ENCODE results near the gene VPREB3.

The VPREB3 gene

DNA sequence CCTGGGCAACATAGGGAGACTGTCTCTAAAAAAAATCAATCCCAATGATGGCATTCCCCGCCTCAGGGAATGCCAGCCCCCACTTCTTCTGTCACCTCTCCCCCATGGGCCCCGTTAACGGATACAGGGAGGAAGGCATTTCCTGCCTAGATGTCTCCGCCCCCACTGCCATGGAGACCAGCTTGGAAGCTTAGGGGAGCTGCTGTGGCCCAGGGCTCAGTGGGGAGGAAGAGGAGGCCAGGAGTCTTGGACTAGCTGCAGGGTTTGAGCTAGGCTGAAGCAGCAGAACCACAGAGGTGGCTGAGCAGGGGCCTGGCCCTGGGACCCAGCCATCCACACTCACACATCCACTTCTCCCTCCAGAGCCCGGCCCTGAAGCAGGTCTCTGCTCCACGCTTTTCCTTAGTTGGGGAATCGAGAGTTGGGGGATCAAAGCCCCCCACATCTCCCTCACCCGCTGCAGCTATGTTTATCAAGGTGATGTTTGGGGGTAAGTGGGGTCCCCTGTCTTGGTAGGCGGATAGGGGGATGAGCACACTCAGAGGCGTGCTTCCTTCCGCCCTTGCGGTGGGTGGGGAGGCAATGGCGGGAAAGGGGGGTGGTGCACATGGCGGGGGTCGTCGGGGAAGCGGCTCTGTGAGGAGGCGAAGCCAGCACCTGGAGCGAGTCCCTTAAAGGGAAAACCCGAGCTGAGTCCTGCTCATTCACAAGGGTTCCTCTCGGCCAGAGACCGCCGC lies 8.8 kb upstream of the VPREB3 start, which contains the start of gene C22orf15 (continued):
- TF ChIP-seq, protein P1, sequence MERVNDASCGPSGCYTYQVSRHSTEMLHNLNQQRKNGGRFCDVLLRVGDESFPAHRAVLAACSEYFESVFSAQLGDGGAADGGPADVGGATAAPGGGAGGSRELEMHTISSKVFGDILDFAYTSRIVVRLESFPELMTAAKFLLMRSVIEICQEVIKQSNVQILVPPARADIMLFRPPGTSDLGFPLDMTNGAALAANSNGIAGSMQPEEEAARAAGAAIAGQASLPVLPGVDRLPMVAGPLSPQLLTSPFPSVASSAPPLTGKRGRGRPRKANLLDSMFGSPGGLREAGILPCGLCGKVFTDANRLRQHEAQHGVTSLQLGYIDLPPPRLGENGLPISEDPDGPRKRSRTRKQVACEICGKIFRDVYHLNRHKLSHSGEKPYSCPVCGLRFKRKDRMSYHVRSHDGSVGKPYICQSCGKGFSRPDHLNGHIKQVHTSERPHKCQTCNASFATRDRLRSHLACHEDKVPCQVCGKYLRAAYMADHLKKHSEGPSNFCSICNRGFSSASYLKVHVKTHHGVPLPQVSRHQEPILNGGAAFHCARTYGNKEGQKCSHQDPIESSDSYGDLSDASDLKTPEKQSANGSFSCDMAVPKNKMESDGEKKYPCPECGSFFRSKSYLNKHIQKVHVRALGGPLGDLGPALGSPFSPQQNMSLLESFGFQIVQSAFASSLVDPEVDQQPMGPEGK (CRISPR knock-in tag; IDR thresholded peaks at IDR 0.05; ENCODE audit: borderline replicate concordance): no peak

- no peak for ATAC-seq
- TF ChIP-seq RARB (CRISPR knock-in tag; IDR thresholded peaks at IDR 0.05) (no peak), BACH2 (CRISPR knock-in tag; IDR thresholded peaks at IDR 0.05; ENCODE audit: borderline replicate concordance) (no peak), OSR1 (CRISPR knock-in tag; IDR thresholded peaks at IDR 0.05) (no peak), ISL1 (CRISPR knock-in tag; IDR thresholded peaks at IDR 0.05) (no peak), ZFP30 (CRISPR knock-in tag; IDR thresholded peaks at IDR 0.05) (no peak), ZC3H10 (CRISPR knock-in tag; IDR thresholded peaks at IDR 0.05) (no peak), TSHZ2 (CRISPR knock-in tag; IDR thresholded peaks at IDR 0.05) (no peak), ZNF70 (CRISPR knock-in tag; IDR thresholded peaks at IDR 0.05) (no peak), GLIS3 (CRISPR knock-in tag; IDR thresholded peaks at IDR 0.05) (no peak), ZFP3 (CRISPR knock-in tag; IDR thresholded peaks at IDR 0.05) (no peak), ZNF565 (CRISPR knock-in tag; conservative IDR thresholded peaks at IDR 0.05; ENCODE audit: low read depth) (no peak), TCF4 (CRISPR knock-in tag; IDR thresholded peaks at IDR 0.05; ENCODE audit: borderline replicate concordance) (no peak), TOX (CRISPR knock-in tag; IDR thresholded peaks at IDR 0.05; ENCODE audit: borderline replicate concordance) (no peak), ZNF8 (CRISPR knock-in tag; IDR thresholded peaks at IDR 0.05) (no peak), POU6F1 (CRISPR knock-in tag; IDR thresholded peaks at IDR 0.05; ENCODE audit: borderline replicate concordance, low read depth) (no peak), ARNTL (CRISPR knock-in tag; IDR thresholded peaks at IDR 0.05; ENCODE audit: borderline replicate concordance, low read depth) (no peak), ESRRG (CRISPR knock-in tag; IDR thresholded peaks at IDR 0.05) (no peak), CSDC2 (CRISPR knock-in tag; IDR thresholded peaks at IDR 0.05) (no peak)
- TF ChIP-seq, protein P1 (CRISPR knock-in tag; IDR thresholded peaks at IDR 0.05; ENCODE audit: borderline replicate concordance): no peak
Measured at GRCh38 chr22:23760056-23760455, 5.8 kb upstream of the VPREB3 start.

GRCh38 chr22:23759566-23759965 lies 5.3 kb upstream of the VPREB3 start:
- TF ChIP-seq CSRNP3 (CRISPR knock-in tag; IDR thresholded peaks at IDR 0.05): no peak
- no peak for TF ChIP-seq SNAI2 (CRISPR knock-in tag; IDR thresholded peaks at IDR 0.05)
- no peak for TF ChIP-seq TOX (CRISPR knock-in tag; IDR thresholded peaks at IDR 0.05; ENCODE audit: borderline replicate concordance)
- TF ChIP-seq ISL1 (CRISPR knock-in tag; IDR thresholded peaks at IDR 0.05): no peak
- TF ChIP-seq POU6F1 (CRISPR knock-in tag; IDR thresholded peaks at IDR 0.05; ENCODE audit: borderline replicate concordance, low read depth): no peak
- TF ChIP-seq PPARA (CRISPR knock-in tag; IDR thresholded peaks at IDR 0.05; ENCODE audit: borderline replicate concordance): no peak
- no peak for TF ChIP-seq GLIS3 (CRISPR knock-in tag; IDR thresholded peaks at IDR 0.05)
- TF ChIP-seq ZNF70 (CRISPR knock-in tag; IDR thresholded peaks at IDR 0.05): no peak
- no peak for TF ChIP-seq OSR1 (CRISPR knock-in tag; IDR thresholded peaks at IDR 0.05)
- TF ChIP-seq, protein P1 (CRISPR knock-in tag; IDR thresholded peaks at IDR 0.05; ENCODE audit: borderline replicate concordance): no peak
- TF ChIP-seq ZC3H10 (CRISPR knock-in tag; IDR thresholded peaks at IDR 0.05): no peak
- TF ChIP-seq ZNF8 (CRISPR knock-in tag; IDR thresholded peaks at IDR 0.05): no peak
- no peak for TF ChIP-seq ZFP30 (CRISPR knock-in tag; IDR thresholded peaks at IDR 0.05)
- no peak for ATAC-seq

Measured in SK-N-SH treated with all-trans-retinoic acid at 6 μM for 48 hours (cell line).